Activated CD4-positive, CD25-positive, alpha-beta regulatory T cell treated with anti-CD3 and anti-CD28 coated beads, Interleukin-2, amount 50 U/mL, for 72 hours (primary cell): ENCODE measurements around the gene RBMY1J.
"Not testable (repeated sequence)": the region's sequence is repeated elsewhere in the genome, so short reads cannot be mapped to it uniquely, and the experiment has no call there.

Experiments used
- DNase-seq: peaks from one replicate; pipeline ENCODE4 v3.0.0; 2021

Gene RBMY1J

DNA sequence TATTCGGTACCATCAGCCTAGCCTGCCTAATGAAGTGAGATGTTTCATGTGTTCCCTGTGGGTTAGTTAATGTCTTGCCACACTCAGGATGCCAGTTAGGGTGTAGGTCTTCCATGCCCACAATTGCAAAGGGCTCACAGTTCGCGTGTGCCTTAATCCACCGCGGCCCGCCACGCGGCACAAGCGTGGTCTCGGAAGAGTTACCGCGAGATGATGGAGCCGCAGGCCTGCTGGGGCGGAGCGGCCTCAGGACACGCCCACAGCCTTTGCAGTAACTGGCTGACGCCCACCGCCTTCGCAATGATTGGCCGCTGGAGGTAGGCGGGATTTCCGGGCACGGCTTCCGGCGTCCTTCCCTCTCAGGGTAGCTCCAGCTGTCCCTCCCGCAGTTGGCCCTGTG, at the start of gene RBMY1J:
Gene RBMY1J (plus strand): TSS at position 301 of the 400 bp plus-strand sequence. CDS start 2,038 bp downstream, outside the sequence.
- not testable (repeated sequence) for DNase-seq

DNA sequence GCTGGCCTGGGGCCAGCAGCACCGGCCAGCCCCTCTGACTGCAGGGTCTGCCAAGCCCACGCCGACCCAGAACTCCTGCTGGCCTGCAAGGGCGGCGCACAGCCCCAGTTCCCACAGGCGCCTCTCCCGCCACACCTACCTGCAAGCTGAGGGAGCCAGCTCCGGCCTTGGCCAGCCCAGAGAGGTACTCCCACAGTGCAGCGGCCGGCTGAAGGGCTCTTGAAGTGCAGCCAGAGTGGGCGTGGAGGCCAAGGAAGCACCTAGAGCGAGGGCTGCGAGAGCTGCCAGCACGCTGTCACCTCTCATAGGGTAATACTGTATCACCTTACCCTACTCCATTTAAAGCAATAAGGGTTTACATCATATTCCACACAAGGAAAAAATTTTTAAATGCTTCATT, 35.8 kb upstream of the RBMY1J start:
- DNase-seq: no peak

DNA sequence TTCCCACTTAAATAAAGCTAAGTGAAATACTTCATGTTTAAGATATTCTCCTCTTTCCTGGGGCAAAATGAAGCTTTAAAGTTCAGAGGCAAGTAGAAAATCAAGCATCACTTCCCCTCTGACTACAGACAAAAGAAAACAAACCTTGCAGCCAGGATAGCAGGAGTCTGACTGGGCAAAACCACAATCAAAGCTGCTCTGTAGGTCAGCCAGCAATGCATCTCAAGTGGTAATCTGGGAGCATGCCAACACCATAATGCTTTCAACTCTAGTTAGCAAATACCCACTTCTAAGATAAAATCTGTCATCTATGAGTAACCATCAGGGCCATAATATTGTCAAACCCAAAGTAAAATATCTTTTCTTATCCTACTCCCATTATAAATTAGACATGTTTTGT, 32.6 kb upstream of the RBMY1J start:
- no peak for DNase-seq

GRCh38 chrY:22373494-22373893, 29.7 kb upstream of the RBMY1J start:
- no peak for DNase-seq

DNA sequence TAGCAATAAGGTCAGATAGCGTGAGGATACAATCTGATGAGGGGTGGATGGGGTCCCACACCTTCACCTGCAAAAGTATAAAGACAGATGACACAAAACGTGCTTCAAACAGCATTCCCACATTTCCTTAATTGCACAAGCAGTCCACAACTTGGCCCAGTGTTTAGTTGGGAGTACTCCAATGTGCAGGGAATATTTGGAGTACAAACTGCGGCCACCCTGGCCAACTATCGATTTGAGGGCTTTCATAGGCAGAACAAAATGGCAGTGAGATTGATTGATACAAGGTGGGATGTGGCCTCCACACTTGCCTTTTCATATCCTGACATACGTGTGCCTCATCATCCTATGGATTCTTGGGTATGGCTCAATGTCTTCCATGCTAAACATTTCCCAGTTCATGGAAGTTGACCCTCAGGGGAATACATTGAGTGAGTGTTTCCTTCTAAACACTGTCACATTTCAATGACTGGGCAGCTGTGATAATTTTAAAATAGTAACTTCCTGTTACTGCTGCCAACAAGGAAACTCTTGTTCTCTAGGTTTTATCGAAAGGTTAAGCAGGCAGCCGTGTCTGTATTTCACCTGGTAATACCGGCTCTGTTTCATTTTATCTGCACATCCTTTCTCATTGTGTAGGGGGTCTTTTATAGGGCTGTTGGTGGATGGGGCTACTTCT, 41.6 kb downstream of the RBMY1J start:
- DNase-seq: not testable (repeated sequence)

DNA sequence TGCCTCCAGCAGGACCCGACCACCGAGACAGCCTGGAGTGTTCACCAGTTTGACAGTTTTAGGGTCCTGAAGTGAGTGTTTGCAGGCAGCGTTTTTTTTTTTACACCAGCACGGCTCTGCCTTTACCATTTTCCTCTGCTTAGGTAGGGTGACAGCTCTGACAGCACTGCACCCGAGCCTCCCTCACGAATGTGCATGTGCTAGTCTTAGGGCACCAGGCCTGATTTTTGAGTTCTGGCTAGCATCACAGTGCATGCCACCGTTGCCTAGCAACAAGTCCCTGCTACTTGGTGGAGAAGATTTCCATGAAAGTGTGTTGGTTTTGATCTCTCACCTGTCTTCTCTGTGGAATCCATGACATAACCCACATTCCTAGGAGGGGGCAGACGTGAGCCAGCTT, 52.3 kb downstream of the RBMY1J start:
- not testable (repeated sequence) for DNase-seq

GRCh38 chrY:22461962-22462361, 58.8 kb downstream of the RBMY1J start:
- DNase-seq: not testable (repeated sequence)
